NCI-H2171 (cell line): Measurements from ENCODE around the gene SEPTIN8.
"Not testable (repeated sequence)": the region's sequence is repeated elsewhere in the genome, so short reads cannot be mapped to it uniquely, and the experiment has no call there.

Experiments
- DNase-seq: peaks from one replicate; lab custom pipeline; 2025; lab: John Stamatoyannopoulos, UW

SEPTIN8 gene

GRCh38 chr5:132812781-132813598 is 36.0 kb upstream of the SEPTIN8 start, which contains the start of gene SOWAHA:
Gene SOWAHA (plus strand): TSS chr5:132813302. CDS start chr5:132813622, 320 bp downstream.
- peak; percentile 68 for DNase-seq

- peak; percentile 62 for DNase-seq
These were observed 35.2 kb upstream of the SEPTIN8 start for GRCh38 chr5:132812123-132812765.

DNA sequence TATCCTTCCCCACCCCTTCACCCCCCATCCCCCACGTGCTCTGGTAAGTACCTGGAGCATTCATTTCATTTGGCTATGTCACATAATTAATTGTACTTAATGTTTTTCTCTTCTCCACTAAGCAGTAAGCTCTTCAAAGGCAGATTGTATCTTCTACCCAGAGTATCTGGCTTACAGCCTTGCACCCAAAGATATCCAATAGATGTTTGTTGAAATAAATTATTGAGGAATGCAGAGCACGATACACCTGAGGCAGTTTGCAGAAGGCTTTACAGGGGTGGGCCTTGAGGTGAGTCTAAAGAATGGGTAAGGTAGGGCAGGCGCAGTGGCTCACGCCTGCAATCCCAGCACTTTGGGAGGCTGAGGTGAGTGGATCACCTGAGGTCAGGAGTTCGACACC is 33.6 kb upstream of the SEPTIN8 start:
- DNase-seq = no peak

DNA sequence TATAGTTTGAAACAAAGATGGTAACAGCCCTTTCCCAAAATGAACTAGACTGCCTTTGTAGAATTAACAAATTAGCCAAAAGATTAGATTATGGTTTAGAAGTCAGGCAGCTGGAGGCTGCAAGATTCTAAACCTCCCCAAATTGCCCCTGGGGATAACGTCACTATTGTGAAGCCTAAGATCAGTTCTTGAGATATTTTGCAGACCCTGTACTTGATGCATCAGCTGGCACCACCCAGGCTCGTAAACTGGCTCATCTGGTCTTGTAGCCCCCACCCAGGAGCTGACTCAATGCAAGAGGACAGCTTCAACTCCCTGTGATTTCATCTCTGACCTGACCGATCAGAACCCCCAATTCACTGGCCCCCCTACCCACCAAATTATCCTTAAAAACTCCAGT is 31.8 kb upstream of the SEPTIN8 start:
- no peak for DNase-seq

- no peak for DNase-seq
These were observed 31.4 kb upstream of the SEPTIN8 start for GRCh38 chr5:132808448-132808847.

- DNase-seq = no peak
These were observed 30.3 kb upstream of the SEPTIN8 start for GRCh38 chr5:132807163-132807838.

DNA sequence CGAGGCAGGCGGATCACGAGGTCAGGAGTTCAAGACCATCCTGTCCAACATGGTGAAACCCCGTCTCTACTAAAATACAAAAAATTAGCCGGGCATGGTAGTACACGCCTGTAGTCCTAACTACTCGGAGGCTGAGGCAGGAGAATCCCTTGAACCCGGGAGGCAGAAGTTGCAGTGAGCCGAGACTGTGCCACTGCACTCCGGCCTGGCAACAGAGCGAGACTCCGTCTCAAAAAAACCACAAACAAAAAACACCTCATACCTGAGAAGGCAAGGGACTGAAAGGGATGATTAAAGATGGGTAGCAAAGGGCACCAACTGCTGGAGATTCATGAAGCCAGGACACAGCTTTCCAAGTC is 29.7 kb upstream of the SEPTIN8 start:
- DNase-seq = not testable (repeated sequence)

DNA sequence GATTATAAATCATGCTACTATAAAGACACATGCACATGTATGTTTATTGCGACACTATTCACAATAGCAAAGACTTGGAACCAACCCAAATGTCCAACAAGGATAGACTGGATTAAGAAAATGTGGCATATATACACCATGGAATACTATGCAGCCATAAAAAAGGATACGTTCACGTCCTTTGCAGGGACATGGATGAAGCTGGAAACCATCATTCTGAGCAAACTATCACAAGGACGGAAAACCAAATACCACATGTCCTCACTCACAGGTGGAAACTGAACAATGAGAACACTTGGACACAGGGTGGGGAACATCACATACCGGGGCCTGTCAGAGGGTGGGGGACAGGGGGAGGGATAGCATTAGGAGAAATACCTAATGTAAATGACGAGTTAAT is 28.8 kb upstream of the SEPTIN8 start:
- DNase-seq = not testable (repeated sequence)

DNA sequence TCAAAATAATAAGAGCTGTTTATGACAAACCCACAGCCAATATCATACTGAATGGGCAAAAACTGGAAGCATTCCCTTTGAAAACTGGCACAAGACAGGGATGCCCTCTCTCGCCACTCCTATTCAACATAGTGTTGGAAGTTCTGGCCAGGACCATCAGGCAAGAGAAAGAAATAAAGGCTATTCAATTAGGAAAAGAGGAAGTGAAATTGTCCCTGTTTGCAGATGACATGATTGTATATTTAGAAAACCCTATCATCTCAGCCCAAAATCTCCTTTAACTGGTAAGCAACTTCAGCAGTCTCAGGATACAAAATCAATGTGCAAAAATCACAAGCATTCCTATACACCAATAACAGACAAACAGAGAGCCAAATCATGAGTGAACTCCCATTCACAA is 27.2 kb upstream of the SEPTIN8 start:
- DNase-seq = not testable (repeated sequence)

DNA sequence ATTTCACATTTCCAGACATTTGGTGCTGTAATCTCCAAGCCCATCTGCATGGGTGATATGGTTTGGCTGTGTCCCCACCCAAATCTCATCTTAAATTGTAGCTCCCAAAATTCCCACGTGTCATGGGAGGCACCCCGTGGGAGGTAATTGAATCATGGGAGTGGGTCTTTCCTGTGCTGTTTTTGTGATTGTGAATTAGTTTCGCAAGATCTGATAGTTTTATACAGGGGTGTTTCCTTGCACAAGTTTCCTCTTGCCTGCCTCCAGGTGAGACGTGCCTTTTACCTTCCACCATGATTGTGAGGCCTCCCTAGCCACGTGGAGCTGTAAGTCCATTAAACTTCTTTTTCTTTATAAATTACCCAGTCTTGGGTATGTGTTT is 25.6 kb upstream of the SEPTIN8 start:
- DNase-seq = not testable (repeated sequence)

DNA sequence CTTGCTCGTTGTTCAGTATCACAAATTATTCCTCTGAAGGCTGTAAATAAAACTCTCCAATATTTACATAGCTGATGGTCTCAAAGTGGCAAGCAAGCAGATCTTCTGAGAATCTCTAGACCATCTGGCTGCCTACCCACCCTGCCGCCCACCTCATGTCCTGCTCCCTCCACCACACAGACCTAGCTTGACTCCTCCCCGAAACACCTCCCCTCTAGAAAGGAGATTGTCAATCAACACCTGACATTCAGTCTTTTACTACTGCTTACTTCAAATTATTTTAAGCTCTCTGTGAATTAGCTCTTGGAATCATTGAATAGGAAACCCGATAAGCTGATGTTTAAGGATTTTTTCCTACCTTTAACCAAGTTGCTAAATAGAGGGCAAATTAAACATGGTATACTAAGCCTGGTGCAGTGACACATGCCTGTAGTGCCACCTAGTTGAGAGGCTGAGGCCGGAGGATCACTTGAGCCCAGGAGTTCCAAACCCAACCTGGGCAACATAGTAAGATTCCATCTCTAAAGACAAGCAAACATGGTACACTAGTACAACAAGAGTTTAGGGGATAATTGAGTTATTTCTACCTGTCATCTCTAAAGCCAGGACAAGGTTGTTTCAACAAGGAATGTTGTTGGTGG is 25.1 kb upstream of the SEPTIN8 start:
- DNase-seq = no peak

DNA sequence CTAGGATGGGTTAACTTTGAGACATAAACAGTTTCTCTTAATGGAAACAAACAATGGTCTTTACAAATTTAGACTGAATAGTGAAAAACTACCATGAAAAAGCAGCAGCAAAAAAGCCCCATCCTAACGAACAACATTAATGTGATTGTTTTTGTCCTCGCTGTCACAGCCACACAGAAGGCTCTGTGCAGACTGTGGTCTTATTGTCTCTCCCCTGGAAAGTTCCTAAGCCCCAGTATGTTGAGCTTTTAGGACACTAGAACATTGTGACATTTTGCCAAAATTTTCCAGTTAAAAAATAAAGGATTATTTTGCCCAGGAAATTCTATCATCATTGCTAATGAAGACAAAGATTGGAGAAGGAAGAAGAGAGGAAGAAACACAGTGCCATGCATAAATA is 23.5 kb upstream of the SEPTIN8 start:
- no peak for DNase-seq

- DNase-seq = no peak
These were observed 22.4 kb upstream of the SEPTIN8 start for GRCh38 chr5:132799392-132799791.

- no peak for DNase-seq
These were observed 20.6 kb upstream of the SEPTIN8 start for GRCh38 chr5:132797651-132798050.

GRCh38 chr5:132791026-132791425 is 14.0 kb upstream of the SEPTIN8 start:
- DNase-seq = no peak

- DNase-seq = no peak
These were observed 13.3 kb upstream of the SEPTIN8 start for GRCh38 chr5:132790201-132790865.

- DNase-seq = no peak
These were observed 12.2 kb upstream of the SEPTIN8 start for GRCh38 chr5:132788990-132789886.

DNA sequence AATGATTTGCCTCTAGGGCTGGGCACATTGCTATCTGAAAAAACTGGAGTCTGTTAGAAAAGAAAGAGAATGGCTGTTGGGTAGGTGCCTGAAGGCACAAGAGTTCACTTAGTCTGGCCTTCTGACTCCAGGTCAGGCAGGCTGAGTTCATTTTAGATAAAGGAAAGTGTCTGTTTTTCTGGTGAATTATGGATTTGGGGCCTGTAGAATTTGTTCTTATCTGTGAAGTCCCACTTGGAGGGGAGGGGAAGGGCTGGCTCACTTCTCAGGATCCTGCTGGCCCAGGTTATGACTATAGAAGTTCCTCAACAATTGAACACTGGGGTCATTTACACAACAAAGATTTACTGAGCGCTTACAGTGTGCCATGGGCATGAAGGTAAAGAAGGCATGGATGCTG is 11.5 kb upstream of the SEPTIN8 start:
- no peak for DNase-seq

GRCh38 chr5:132787076-132787475 is 10.0 kb upstream of the SEPTIN8 start:
- DNase-seq = no peak

GRCh38 chr5:132785864-132786263 is 8.8 kb upstream of the SEPTIN8 start:
- no peak for DNase-seq

- DNase-seq = no peak
These were observed 8.3 kb upstream of the SEPTIN8 start for GRCh38 chr5:132785365-132785764.
